ENCODE measurements around the gene ZSWIM3.
"Not testable (repeated sequence)": the region's sequence is repeated elsewhere in the genome, so short reads cannot be mapped to it uniquely, and the experiment has no call there.

ZSWIM3 gene

GRCh38 chr20:45888681-45889080 lies 31.3 kb downstream of the ZSWIM3 start:
- DNase-seq (ENCODE audit: insufficient read length, low spot score) (no peak), FAIRE-seq (no peak)

GRCh38 chr20:45890077-45890984 lies 32.9 kb downstream of the ZSWIM3 start:
- FAIRE-seq: peak; percentile 76
- DNase-seq (ENCODE audit: insufficient read length, low spot score): no peak

GRCh38 chr20:45890985-45891983 lies 33.9 kb downstream of the ZSWIM3 start, which contains the start of the genes CTSA and NEURL2:
CTSA (plus strand) TSS chr20:45891335; CDS start chr20:45891569, 234 bp downstream.
NEURL2 (minus strand) TSS chr20:45891208; CDS start chr20:45890991, 217 bp downstream.
- peak; percentile 100 for DNase-seq (ENCODE audit: insufficient read length, low spot score)
- peak; percentile 94 for FAIRE-seq

GRCh38 chr20:45892049-45892825 lies 34.8 kb downstream of the ZSWIM3 start:
- DNase-seq (ENCODE audit: insufficient read length, low spot score): peak; percentile 73
- peak; percentile 79 for FAIRE-seq

GRCh38 chr20:45892828-45893500 lies 35.5 kb downstream of the ZSWIM3 start:
- DNase-seq (ENCODE audit: insufficient read length, low spot score) (no peak), FAIRE-seq (peak; percentile 36)

- DNase-seq (ENCODE audit: insufficient read length, low spot score): no peak
- no peak for FAIRE-seq
These were observed 36.4 kb downstream of the ZSWIM3 start for GRCh38 chr20:45893831-45894230.

GRCh38 chr20:45894797-45895196 lies 37.4 kb downstream of the ZSWIM3 start:
- FAIRE-seq: no peak

GRCh38 chr20:45896641-45897161 lies 39.3 kb downstream of the ZSWIM3 start:
- FAIRE-seq (no peak), DNase-seq (ENCODE audit: insufficient read length, low spot score) (no peak)

More at GRCh38 chr20:45894797-45895196, 37.4 kb downstream of the ZSWIM3 start:
- DNase-seq (ENCODE audit: insufficient read length, low spot score): no peak

GRCh38 chr20:45897289-45897688 lies 39.9 kb downstream of the ZSWIM3 start:
- FAIRE-seq: no peak
- DNase-seq (ENCODE audit: insufficient read length, low spot score): no peak

GRCh38 chr20:45897692-45898091 lies 40.3 kb downstream of the ZSWIM3 start:
- FAIRE-seq: no peak

GRCh38 chr20:45898285-45898684 lies 40.9 kb downstream of the ZSWIM3 start:
- DNase-seq (ENCODE audit: insufficient read length, low spot score) (no peak), FAIRE-seq (no peak)

More at GRCh38 chr20:45897692-45898091, 40.3 kb downstream of the ZSWIM3 start:
- DNase-seq (ENCODE audit: insufficient read length, low spot score): no peak

- peak; percentile 46 for FAIRE-seq
- no peak for DNase-seq (ENCODE audit: insufficient read length, low spot score)
These were observed 41.8 kb downstream of the ZSWIM3 start for GRCh38 chr20:45899046-45899835.

- not testable (repeated sequence) for FAIRE-seq; DNase-seq (ENCODE audit: insufficient read length, low spot score)
These were observed 43.9 kb downstream of the ZSWIM3 start for GRCh38 chr20:45901332-45901731.

GRCh38 chr20:45902199-45902701 lies 44.8 kb downstream of the ZSWIM3 start:
- no peak for DNase-seq (ENCODE audit: insufficient read length, low spot score)

GRCh38 chr20:45904583-45905504 lies 47.4 kb downstream of the ZSWIM3 start:
- no peak for FAIRE-seq
- no peak for DNase-seq (ENCODE audit: insufficient read length, low spot score)

More at GRCh38 chr20:45902199-45902701, 44.8 kb downstream of the ZSWIM3 start:
- no peak for FAIRE-seq

GRCh38 chr20:45905505-45906079 lies 48.2 kb downstream of the ZSWIM3 start:
- DNase-seq (ENCODE audit: insufficient read length, low spot score): no peak

More at GRCh38 chr20:45905505-45906079, 48.2 kb downstream of the ZSWIM3 start:
- FAIRE-seq: no peak
